SHP77 (cell line): ENCODE data around the gene ZFP82.

Experiments used
- DNase-seq, 2 experiments: peaks; one replicate each; lab custom pipeline; 2025; lab: John Stamatoyannopoulos, UW

ZFP82 gene

GRCh38 chr19:36371886-36372285 lies 46.6 kb downstream of the ZFP82 start:
- no peak for DNase-seq

GRCh38 chr19:36363845-36364244 lies 54.6 kb downstream of the ZFP82 start:
- DNase-seq: no peak
